HL-60 (cell line): Measurements from ENCODE around the gene BICD2.

ENCODE experiments used
- DNase-seq, 2 experiments: peaks; one replicate each; pipeline ENCODE4 v3.0.0-alpha.2; 2010 to 2020; ENCODE audit warnings: low read depth in 1 of 2, low spot score in 1 of 2
- H3K27ac ChIP-seq: fragments of 250-450 bp; sonication (Bioruptor Pico); replicated peaks from 2 replicates; pipeline ENCODE4 v1.5.1; 2020; ENCODE audit warnings: mild to moderate bottlenecking, moderate library complexity
- H3K27me3 ChIP-seq: fragments of 250-450 bp; sonication (Bioruptor Pico); 2 replicates; pipeline ENCODE4 v1.5.1; 2021; ENCODE audit warnings: mild to moderate bottlenecking, moderate library complexity; ENCODE audit not compliant: insufficient read depth, poor library complexity, severe bottlenecking
- H3K4me3 ChIP-seq: replicated peaks from 2 replicates; pipeline ENCODE4 v1.5.1; 2011; ENCODE audit warnings: mild to moderate bottlenecking, control low read depth, low read length; ENCODE audit not compliant: insufficient read depth
- CTCF ChIP-seq: IDR thresholded peaks from one replicate; pipeline ENCODE4 v1.5.1; 2011; ENCODE audit warnings: low read length, control low read depth, inconsistent platforms; ENCODE audit not compliant: insufficient read depth
- GABPA ChIP-seq: IDR thresholded peaks from 2 replicates; pipeline ENCODE4 v1.6.1; 2012; ENCODE audit warnings: low read depth
- POLR2AphosphoS5 ChIP-seq: IDR thresholded peaks from 2 replicates; pipeline ENCODE4 v1.6.1; 2012; ENCODE audit warnings: low read depth
- REST ChIP-seq: IDR thresholded peaks from 2 replicates; pipeline ENCODE4 v1.6.1; 2012; ENCODE audit warnings: low read depth; ENCODE audit not compliant: insufficient replicate concordance
- SPI1 ChIP-seq: IDR thresholded peaks from 2 replicates; pipeline ENCODE4 v1.6.1; 2012; ENCODE audit warnings: low read depth, mild to moderate bottlenecking, borderline replicate concordance

BICD2 gene

GRCh38 chr9:92763721-92764380 lies 782 bp downstream of the BICD2 start:
- peak overlapping the region; percentile 87 for H3K4me3 ChIP-seq
- H3K27ac ChIP-seq: peak overlapping the region; percentile 78
- peak; percentile 45 to 49 for DNase-seq
- H3K27me3 ChIP-seq: no peaks in the 10 kb centered on the region
- TF ChIP-seq SPI1: peak; percentile 89
- no peak for TF ChIP-seq POLR2AphosphoS5
- no peak for TF ChIP-seq GABPA
- TF ChIP-seq CTCF: no peak

GRCh38 chr9:92762781-92763708 lies 1.6 kb downstream of the BICD2 start:
- Histone ChIP-seq H3K27me3 (no peaks in the 10 kb centered on the region), H3K27ac (peak overlapping the region; percentile 78), H3K4me3 (peak overlapping the region; percentile 87)
- TF ChIP-seq REST (no peak), SPI1 (peak; percentile 0; the same call in 1 of the 2 replicates)
- peak in 1 of 2 experiments; percentile 44 for DNase-seq

GRCh38 chr9:92762196-92762595 lies 2.4 kb downstream of the BICD2 start:
- no peaks in the 10 kb centered on the region for H3K27me3 ChIP-seq
- no peak for DNase-seq
- no peak overlapping the region for H3K27ac ChIP-seq
- no peak overlapping the region for H3K4me3 ChIP-seq
- no peak for TF ChIP-seq POLR2AphosphoS5
- no peak for TF ChIP-seq GABPA
- TF ChIP-seq REST: no peak
- no peak for TF ChIP-seq SPI1
- no peak for TF ChIP-seq CTCF

- H3K4me3 ChIP-seq: no peak overlapping the region
- no peaks in the 10 kb centered on the region for H3K27me3 ChIP-seq
- no peak for DNase-seq
- H3K27ac ChIP-seq: no peak overlapping the region
- TF ChIP-seq POLR2AphosphoS5: no peak
- no peak for TF ChIP-seq GABPA
- TF ChIP-seq REST: no peak
- TF ChIP-seq CTCF: no peak
- no peak for TF ChIP-seq SPI1
Observed at GRCh38 chr9:92761686-92762085, 2.9 kb downstream of the BICD2 start.
